HCT116 (cell line): ENCODE results near the gene SEMA4B. TPM values are rescaled to one million over a fixed set of nuclear protein-coding genes. Genes with fewer than 3 reads are reported as not detected.

Experiments used
- ATAC-seq: fragments of 200-7000 bp; cut with Tn5 transposase; 2 replicates; pipeline ENCODE4 v1.9.1; 2020; ENCODE audit warnings: mild to moderate bottlenecking, moderate library complexity
- BruUV-seq: library from RNA; stranded (reverse); fragments of 400-500 nt; replicated peaks from 2 replicates; lab custom pipeline; 2021; lab: Mats Ljungman, UMichigan
- CTCF ChIA-PET: fragments of 300-600 bp; sonication (Branson Sonifier 250); formaldehyde crosslinking; loops from one replicate; lab custom pipeline; 2021; ENCODE audit warnings: antibody characterized with exemption; lab: Charles Lee
- POLR2A ChIA-PET: fragments of 300-600, 350-600 bp; sonication (Branson Sonifier 250); formaldehyde crosslinking; loops from one replicate; lab custom pipeline; 2021; ENCODE audit warnings: antibody characterized with exemption; lab: Charles Lee
- RAD21 ChIA-PET, 2 experiments: fragments of 300-600 bp; sonication (Branson Sonifier 250); formaldehyde crosslinking; loops; one replicate each; lab custom pipeline; 2023; ENCODE audit warnings: low total read pairs in 2 of 2; ENCODE audit not compliant: uncharacterized antibody in 2 of 2, unreplicated experiment in 2 of 2, low non-redundant PET in 1 of 2; lab: Charles Lee
- DNase-seq: peaks from one replicate; pipeline ENCODE4 v3.0.0-alpha.2; 2010; ENCODE audit warnings: low read depth, low spot score
- H2AFZ ChIP-seq: fragments of 200-600 bp; shearing (Covaris generic), sonication (generic); 2 replicates; pipeline ENCODE4 v1.6.1; 2017; ENCODE audit warnings: low read depth, mixed run types, mixed read lengths, antibody characterized with exemption, low read length; ENCODE audit not compliant: poor library complexity, severe bottlenecking
- H3K27ac ChIP-seq: 2 replicates; pipeline ENCODE4 v1.5.1; 2012; ENCODE audit warnings: low read depth, low read length
- H3K27me3 ChIP-seq: fragments of 200-600 bp; sonication (generic); 2 replicates; pipeline ENCODE4 v1.6.1; 2016; ENCODE audit warnings: mixed run types, low read length, mixed read lengths; ENCODE audit not compliant: insufficient read depth
- H3K36me3 ChIP-seq, 2 experiments: fragments of 200-500 bp in 1 of 2; fragments of 200-600 bp in 1 of 2; sonication (Bioruptor generic) in 1 of 2; sonication (generic) in 1 of 2; 2 replicates each; pipeline versions ENCODE4 v1.5.1 to v1.6.1; 2014 to 2016; ENCODE audit warnings: low read length in 2 of 2, inconsistent platforms in 1 of 2, mixed read lengths in 1 of 2, mixed run types in 1 of 2; ENCODE audit not compliant: insufficient read depth in 2 of 2, control insufficient read depth in 1 of 2
- H3K4me1 ChIP-seq, 2 experiments: fragments of 200-600 bp in 1 of 2; sonication (generic) in 1 of 2; 2 replicates each; pipeline versions ENCODE4 v1.5.1 to v1.6.1; 2012 to 2017; ENCODE audit warnings: low read length in 2 of 2, inconsistent platforms in 1 of 2, mild to moderate bottlenecking in 1 of 2, mixed read lengths in 1 of 2, mixed run types in 1 of 2, moderate library complexity in 1 of 2; ENCODE audit not compliant: insufficient read depth in 2 of 2, control insufficient read depth in 1 of 2
- H3K4me2 ChIP-seq: fragments of 200-600 bp; sonication (generic); 2 replicates; pipeline ENCODE4 v1.6.1; 2017; ENCODE audit warnings: mixed run types, low read length, mixed read lengths
- H3K4me3 ChIP-seq, 2 experiments: fragments of 200-600 bp in 1 of 2; sonication (generic) in 1 of 2; replicated peaks in 1 of 2; 2 replicates each; pipeline ENCODE4 v1.5.1; 2011 to 2016; ENCODE audit warnings: low read length in 2 of 2, control low read depth in 1 of 2, low read depth in 1 of 2, mild to moderate bottlenecking in 1 of 2, mixed read lengths in 1 of 2, mixed run types in 1 of 2
- H3K79me2 ChIP-seq: fragments of 200-600 bp; sonication (generic); 2 replicates; pipeline ENCODE4 v1.6.1; 2017; ENCODE audit warnings: mild to moderate bottlenecking, mixed run types, low read length, moderate library complexity, mixed read lengths; ENCODE audit not compliant: insufficient read depth
- H3K9ac ChIP-seq: fragments of 200-600 bp; sonication (generic); 2 replicates; pipeline ENCODE4 v1.6.1; 2016; ENCODE audit warnings: low read length, mixed read lengths
- H3K9me2 ChIP-seq: fragments of 200-600 bp; sonication (generic), shearing (Covaris generic); 2 replicates; pipeline ENCODE4 v1.6.1; 2017; ENCODE audit warnings: mixed run types, mild to moderate bottlenecking, moderate library complexity; ENCODE audit not compliant: insufficient read depth
- H3K9me3 ChIP-seq, 2 experiments: fragments of 200-500 bp in 1 of 2; fragments of 200-600 bp in 1 of 2; sonication (Bioruptor generic) in 1 of 2; sonication (generic) in 1 of 2; 2 replicates each; pipeline ENCODE4 v1.6.1; 2014 to 2017; ENCODE audit warnings: low read length in 2 of 2, mixed read lengths in 2 of 2, inconsistent platforms in 1 of 2, low read depth in 1 of 2, mild to moderate bottlenecking in 1 of 2, mixed run types in 1 of 2, moderate library complexity in 1 of 2; ENCODE audit not compliant: control insufficient read depth in 1 of 2, insufficient read depth in 1 of 2
- H4K20me1 ChIP-seq: fragments of 200-600 bp; sonication (generic), shearing (Covaris generic); 2 replicates; pipeline ENCODE4 v1.6.1; 2017; ENCODE audit warnings: mixed run types, mild to moderate bottlenecking, moderate library complexity; ENCODE audit not compliant: insufficient read depth
- ATF3 ChIP-seq: IDR thresholded peaks from 2 replicates; pipeline ENCODE4 v1.6.1; 2012
- CBX3 ChIP-seq: IDR thresholded peaks from 2 replicates; pipeline ENCODE4 v1.6.1; 2012; ENCODE audit warnings: low read depth
- CEBPB ChIP-seq: IDR thresholded peaks from 2 replicates; pipeline ENCODE4 v1.6.1; 2012; ENCODE audit warnings: low read depth
- EGR1 ChIP-seq: IDR thresholded peaks from 2 replicates; pipeline ENCODE4 v1.6.1; 2012; ENCODE audit warnings: low read depth
- ELF1 ChIP-seq: IDR thresholded peaks from 2 replicates; pipeline ENCODE4 v1.6.1; 2012; ENCODE audit warnings: low read depth, borderline replicate concordance
- EZH2 ChIP-seq: fragments of 200-600 bp; sonication (generic); IDR thresholded peaks from 2 replicates; pipeline ENCODE4 v1.6.1; 2017; ENCODE audit warnings: antibody characterized with exemption, mixed run types
- EZH2phosphoT487 ChIP-seq: fragments of 200-600 bp; IDR thresholded peaks from 2 replicates; pipeline ENCODE4 v1.6.1; 2018; ENCODE audit warnings: antibody characterized with exemption, borderline replicate concordance
- MAX ChIP-seq: IDR thresholded peaks from 2 replicates; pipeline ENCODE4 v1.6.1; 2012
- POLR2A ChIP-seq: IDR thresholded peaks from 2 replicates; pipeline ENCODE4 v1.7.0; 2011; ENCODE audit warnings: borderline replicate concordance; ENCODE audit not compliant: insufficient read depth, insufficient read length; ENCODE audit errors: extremely low read depth
- POLR2AphosphoS5 ChIP-seq: IDR thresholded peaks from 2 replicates; pipeline ENCODE4 v1.6.1; 2011; ENCODE audit warnings: mild to moderate bottlenecking, low read depth, low read length, moderate library complexity
- RAD21 ChIP-seq: IDR thresholded peaks from 2 replicates; pipeline ENCODE4 v1.6.1; 2012; ENCODE audit warnings: low read depth, mild to moderate bottlenecking
- REST ChIP-seq: IDR thresholded peaks from 2 replicates; pipeline ENCODE4 v1.6.1; 2012; ENCODE audit warnings: low read depth
- SIN3A ChIP-seq: IDR thresholded peaks from 2 replicates; pipeline ENCODE4 v1.6.1; 2012; ENCODE audit warnings: low read depth
- SP1 ChIP-seq: IDR thresholded peaks from 2 replicates; pipeline ENCODE4 v1.6.1; 2012; ENCODE audit warnings: low read depth
- SRF ChIP-seq: IDR thresholded peaks from 2 replicates; pipeline ENCODE4 v1.6.1; 2012; ENCODE audit warnings: low read depth
- YY1 ChIP-seq: IDR thresholded peaks from 2 replicates; pipeline ENCODE4 v1.6.1; 2011; ENCODE audit warnings: low read length, low read depth, moderate library complexity, mild to moderate bottlenecking; ENCODE audit not compliant: insufficient replicate concordance; ENCODE audit errors: extremely low read depth
- ZBTB33 ChIP-seq: IDR thresholded peaks from 2 replicates; pipeline ENCODE4 v1.6.1; 2011; ENCODE audit warnings: mild to moderate bottlenecking, low read length, moderate library complexity; ENCODE audit not compliant: insufficient replicate concordance; ENCODE audit errors: extremely low read depth
- ZFX ChIP-seq: fragments of 450-650 bp; IDR thresholded peaks from 2 replicates; pipeline ENCODE4 v1.6.1; 2017
- ZNF274 ChIP-seq: fragments of 200-500 bp; sonication (Bioruptor generic); IDR thresholded peaks from 2 replicates; pipeline ENCODE4 v1.6.1; 2014; ENCODE audit warnings: mild to moderate bottlenecking, low read depth, low read length, inconsistent platforms
- intact Hi-C: fragments of 100-400 bp; cut with micrococcal nuclease; formaldehyde crosslinking; loops from 2 replicates; pipeline ENCODE4 v1.10.0; 2022
- total RNA-seq: library from RNA; stranded (reverse); gene quantifications from one replicate; pipeline ENCODE4 v1.2.1, GENCODE V29; 2021; ENCODE audit not compliant: unreplicated experiment

Gene SEMA4B
- total RNA-seq, 1 experiment from 2014 or later: 98.6 TPM

- ChIA-PET RAD21 (no interaction called here), POLR2A (interaction anchor here (0.7 kb wide), 2 partner anchors 14 to 561 kb away, joined by 4 read pairs; no protein-coding TSS in a partner anchor), CTCF (no interaction called here)
- DNase-seq (peak; percentile 16), ATAC-seq (peak; percentile 47)
- H3K79me2 ChIP-seq: peaks cover 64% of the 10 kb centered on the region
- H3K9ac ChIP-seq: peak overlapping the region; percentile 77
- peaks cover 16 to 45% of the 10 kb centered on the region in 2 experiments for H3K4me1 ChIP-seq
- BruUV-seq: no TSS peak
- no peaks in the 10 kb centered on the region for H3K27me3 ChIP-seq
- H3K4me2 ChIP-seq: peak overlapping the region; percentile 94
- peak overlapping the region; percentile 74 to 96 for H3K4me3 ChIP-seq
- intact Hi-C loops: no loop called here
- peak overlapping the region; percentile 78 for H3K27ac ChIP-seq
- H4K20me1 ChIP-seq: no peaks in the 10 kb centered on the region
- peaks cover 14 to 28% of the 10 kb centered on the region in 2 experiments for H3K36me3 ChIP-seq
- no peaks in the 10 kb centered on the region for H3K9me2 ChIP-seq
- no peak overlapping the region for H2AFZ ChIP-seq
- no peaks in the 10 kb centered on the region for H3K9me3 ChIP-seq
- TF ChIP-seq EZH2 (no peak), ZNF274 (no peak), ZBTB33 (no peak), EZH2phosphoT487 (no peak), EGR1 (no peak), ATF3 (no peak), SRF (no peak), POLR2A (no peak), REST (no peak), MAX (no peak; the same call in 1 of the 2 replicates), SIN3A (no peak; the same call in 1 of the 2 replicates), CBX3 (no peak), POLR2AphosphoS5 (no peak), ZFX (no peak), SP1 (no peak), CEBPB (no peak), RAD21 (no peak), ELF1 (no peak), YY1 (no peak)
These were observed 64.9 kb downstream of the SEMA4B start for GRCh38 chr15:90266061-90266431.
